Adipose tissue (tissue), 3 donors: ENCODE results near the gene NBAS. TPM values are rescaled to one million over a fixed set of nuclear protein-coding genes. Genes with fewer than 3 reads are reported as not detected.

Experiments used
- H3K27ac ChIP-seq: one replicate; pipeline ENCODE4 v1.5.1; 2013; ENCODE audit warnings: low read depth, low read length
- WGBS, 3 donors: extraction: QIAGEN DNeasy Blood & Tissue Kit; methylation state at CpG; one replicate each; pipeline ENCODE4 v1.1.7; 2013; 5-methylcytosine and 5-hydroxymethylcytosine counted together
- polyA plus RNA-seq, 3 donors: library from polyadenylated mRNA; stranded (reverse); fragments of 200-250 nt; gene quantifications; one replicate each; pipeline ENCODE4 v1.2.3, GENCODE V29; 2013
- donor health status: healthy with polysubstance abuse.
- donor health status: Bipolar disorder and iron deficiency.
- donor health status: healthy.

NBAS gene
- polyA plus RNA-seq, 3 donors, result 12.7 to 19.8 (median 16.7) TPM

DNA sequence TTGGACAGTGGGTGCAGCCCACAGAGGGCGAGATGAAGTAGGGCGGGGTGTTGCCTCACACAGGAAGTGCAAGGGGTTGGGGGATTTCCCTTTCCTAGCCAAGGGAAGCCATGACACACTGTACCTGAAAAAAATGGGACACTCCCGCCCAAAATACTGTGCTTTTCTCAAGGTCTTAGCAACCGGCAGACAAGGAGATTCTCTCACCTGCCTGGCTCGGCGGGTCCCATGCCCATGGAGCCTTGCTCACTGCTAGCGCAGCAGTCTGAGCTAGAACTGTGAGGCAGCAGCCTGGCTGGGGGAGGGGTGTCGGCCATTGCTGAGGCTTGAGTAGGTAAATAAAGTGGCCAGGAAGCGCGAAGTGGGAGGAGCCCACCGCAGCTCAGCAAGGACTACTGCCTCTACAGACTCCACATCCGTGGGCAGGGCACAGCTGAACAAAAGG, 244.7 kb downstream of the NBAS start:
- H3K27ac ChIP-seq, result no peak overlapping the region
- 87 to 92% (median 91%) methylated on average over 12 of the region's 12 CpGs for WGBS, 3 donors

- 86 to 94% (median 92%) methylated on average over 1 of the region's 1 CpG for WGBS, 3 donors
- H3K27ac ChIP-seq, result no peak overlapping the region
Measured at GRCh38 chr2:15315411-15315810, 245.7 kb downstream of the NBAS start.

GRCh38 chr2:15313657-15314056, 247.5 kb downstream of the NBAS start:
- WGBS, 3 donors, result 56 to 89% (median 70%) methylated on average over 1 of the region's 1 CpG

GRCh38 chr2:15311926-15312325, 249.2 kb downstream of the NBAS start:
- 94 to 100% (median 94%) methylated on average over 2 of the region's 2 CpGs for WGBS, 3 donors
- H3K27ac ChIP-seq, result no peak overlapping the region

More at GRCh38 chr2:15313657-15314056, 247.5 kb downstream of the NBAS start:
- H3K27ac ChIP-seq, result no peak overlapping the region

DNA sequence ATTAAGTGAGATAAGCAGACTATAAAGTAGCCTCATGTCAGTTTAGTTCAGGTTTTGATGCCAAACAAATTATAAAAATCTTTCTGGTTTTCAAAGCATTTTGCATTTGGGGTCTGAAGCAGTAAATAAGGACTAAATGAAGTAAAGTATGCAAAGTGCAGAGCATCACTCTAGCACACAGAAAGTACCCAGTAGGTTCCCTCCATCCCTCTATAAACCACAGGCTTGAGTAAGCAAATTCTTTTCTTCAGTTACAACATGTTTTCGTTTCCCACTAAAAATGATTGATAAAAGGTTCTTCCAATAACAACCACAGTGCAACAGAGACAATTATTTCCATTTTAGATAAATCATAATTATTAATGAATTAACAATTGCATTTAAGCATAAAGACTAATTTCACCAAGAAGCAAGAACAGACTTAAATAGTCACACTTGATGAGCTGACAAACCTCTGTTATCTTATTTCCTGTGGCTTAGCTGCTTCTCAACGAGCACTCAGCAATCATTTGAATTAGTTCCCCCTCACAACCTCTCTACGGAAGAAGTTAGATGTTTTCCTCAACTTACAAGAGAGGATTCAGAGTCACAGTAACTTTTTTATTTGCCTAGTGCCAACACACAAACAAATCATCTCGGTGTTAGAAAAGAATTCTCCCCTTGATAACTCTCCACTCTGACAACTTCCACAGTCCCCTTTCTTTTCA, 249.8 kb downstream of the NBAS start:
- WGBS, 3 donors, result 47 to 68% (median 58%) methylated on average over 4 of the region's 4 CpGs
- no peak overlapping the region for H3K27ac ChIP-seq

- WGBS, 3 donors, result 28 to 57% (median 55%) methylated on average over 2 of the region's 2 CpGs
- no peak overlapping the region for H3K27ac ChIP-seq
Measured at GRCh38 chr2:15307526-15307925, 253.6 kb downstream of the NBAS start.

DNA sequence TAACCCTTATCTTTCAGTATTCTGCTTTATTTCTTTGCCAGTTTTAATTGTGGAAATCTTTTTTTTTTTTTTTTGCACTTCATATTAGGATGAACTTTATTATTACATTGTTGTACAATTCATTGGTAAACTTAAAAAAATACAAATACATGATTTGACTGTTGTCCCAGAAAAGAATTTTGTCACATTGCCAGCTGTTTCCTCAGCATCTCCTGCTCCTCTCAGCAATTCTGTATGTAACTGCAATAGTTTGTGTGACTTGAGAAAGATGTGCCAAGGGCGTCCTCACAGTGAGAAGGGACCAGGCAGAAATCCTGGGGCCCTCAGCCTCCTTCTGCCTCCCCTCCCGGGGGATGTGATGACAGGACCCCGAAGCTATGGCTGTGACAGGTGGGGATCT, 254.4 kb downstream of the NBAS start:
- 60 to 95% (median 72%) methylated on average over 3 of the region's 3 CpGs for WGBS, 3 donors
- no peak overlapping the region for H3K27ac ChIP-seq

GRCh38 chr2:15303874-15304273, 257.3 kb downstream of the NBAS start:
- 80 to 84% (median 83%) methylated on average over 2 of the region's 2 CpGs for WGBS, 3 donors
- H3K27ac ChIP-seq, result no peak overlapping the region

GRCh38 chr2:15302154-15302553, 259.0 kb downstream of the NBAS start:
- 81 to 87% (median 83%) methylated on average over 3 of the region's 3 CpGs for WGBS, 3 donors

GRCh38 chr2:15300624-15301573, 260.2 kb downstream of the NBAS start:
- WGBS, 3 donors, result 62 to 80% (median 72%) methylated on average over 11 of the region's 11 CpGs
- H3K27ac ChIP-seq, result no peak overlapping the region

More at GRCh38 chr2:15302154-15302553, 259.0 kb downstream of the NBAS start:
- no peak overlapping the region for H3K27ac ChIP-seq

- WGBS, 3 donors, result 88 to 93% (median 91%) methylated on average over 4 of the region's 4 CpGs
- H3K27ac ChIP-seq, result no peak overlapping the region
Measured at GRCh38 chr2:15299904-15300520, 261.1 kb downstream of the NBAS start.

DNA sequence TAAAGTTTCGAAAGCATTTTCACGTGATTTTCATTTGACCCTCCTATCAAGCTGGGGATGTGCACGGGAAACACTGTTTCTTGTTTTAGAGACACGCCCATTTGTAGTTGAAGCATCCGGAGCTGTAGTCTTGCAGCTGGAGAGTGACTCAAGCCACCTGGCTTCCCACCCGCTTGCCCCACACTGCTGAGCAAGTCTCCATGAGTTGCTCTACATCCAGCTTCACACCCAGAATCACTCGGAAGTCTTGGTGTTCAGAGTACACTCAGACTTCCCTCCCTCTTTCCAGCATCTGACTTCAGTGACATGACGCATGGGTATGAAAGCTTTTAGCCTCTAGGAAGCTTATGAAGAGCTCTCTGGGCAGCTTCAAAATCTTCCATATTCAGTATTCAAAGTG, 262.4 kb downstream of the NBAS start:
- H3K27ac ChIP-seq, result no peak overlapping the region
- 76 to 88% (median 83%) methylated on average over 8 of the region's 8 CpGs for WGBS, 3 donors

- 76 to 97% (median 91%) methylated on average over 3 of the region's 3 CpGs for WGBS, 3 donors
- H3K27ac ChIP-seq, result no peak overlapping the region
Measured at GRCh38 chr2:15293262-15293937, 267.7 kb downstream of the NBAS start.

- WGBS, 3 donors, result 96 to 98% (median 98%) methylated on average over 22 to 26 of the region's 26 CpGs
- H3K27ac ChIP-seq, result no peak overlapping the region
Measured at GRCh38 chr2:15287447-15288184, 273.5 kb downstream of the NBAS start.

DNA sequence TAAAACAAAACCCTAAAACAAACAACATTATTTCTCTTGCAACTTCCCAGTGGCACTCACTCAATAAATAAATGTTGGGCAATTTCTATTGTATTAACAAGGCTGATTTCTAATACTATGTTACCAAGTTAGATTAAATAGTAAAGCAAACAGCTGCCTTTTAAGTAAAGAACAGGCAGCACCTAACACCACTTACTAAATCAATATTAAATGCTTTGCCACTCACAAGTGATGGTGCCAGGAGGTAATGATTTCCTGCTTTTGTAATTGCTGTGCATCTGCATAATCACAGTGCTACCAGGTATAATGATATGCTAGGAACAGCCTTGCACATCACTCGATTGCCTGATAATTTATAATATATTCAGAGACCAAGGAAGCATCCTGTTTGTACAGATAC, 276.5 kb downstream of the NBAS start:
- H3K27ac ChIP-seq, result no peak overlapping the region
- WGBS, 3 donors, result 54 to 79% (median 72%) methylated on average over 1 of the region's 1 CpG

DNA sequence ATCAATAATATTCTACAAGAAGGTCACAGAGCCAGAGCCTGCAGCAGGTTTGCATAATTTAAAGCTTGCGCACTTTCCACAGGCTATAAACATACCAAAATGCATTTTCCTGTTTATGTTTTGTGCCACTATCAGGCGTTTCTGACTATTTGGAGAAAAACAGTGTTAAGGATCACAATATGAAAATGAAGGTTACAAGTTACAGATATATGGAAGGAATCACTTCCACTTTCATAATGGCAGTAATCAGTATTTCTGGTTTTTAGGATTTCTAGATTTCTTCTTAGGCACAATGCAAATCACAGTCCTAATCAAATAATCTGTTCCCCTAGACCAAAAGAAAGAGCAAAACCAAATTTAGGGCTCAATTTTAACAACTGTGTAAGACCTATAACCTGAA, 279.5 kb downstream of the NBAS start:
- H3K27ac ChIP-seq, result no peak overlapping the region
- 68 to 90% (median 89%) methylated on average over 2 of the region's 2 CpGs for WGBS, 3 donors

GRCh38 chr2:15279201-15279876, 281.8 kb downstream of the NBAS start:
- H3K27ac ChIP-seq, result no peak overlapping the region
- WGBS, 3 donors, result 66 to 90% (median 85%) methylated on average over 2 of the region's 2 CpGs
